HG03175 (cell line): Measurements from ENCODE around the gene GALNT11.

Source experiments
- ATAC-seq: cut with Tn5 transposase; IDR thresholded peaks from one replicate; pipeline ENCODE4 v1.9.1; 2021; ENCODE audit warnings: mild to moderate bottlenecking, moderate library complexity; ENCODE audit not compliant: unreplicated experiment

Gene GALNT11

GRCh38 chr7:152144557-152145245 is 119.2 kb downstream of the GALNT11 start:
- ATAC-seq: no peak

GRCh38 chr7:152145853-152146466 is 120.5 kb downstream of the GALNT11 start:
- no peak for ATAC-seq

GRCh38 chr7:152148706-152149105 is 123.2 kb downstream of the GALNT11 start:
- no peak for ATAC-seq

- ATAC-seq: no peak
Observed at GRCh38 chr7:152149363-152149762, 123.9 kb downstream of the GALNT11 start.

GRCh38 chr7:152152267-152152666 is 126.8 kb downstream of the GALNT11 start:
- ATAC-seq: no peak

- peak; percentile 96 for ATAC-seq
Observed at GRCh38 chr7:152158801-152159587, 133.5 kb downstream of the GALNT11 start.

GRCh38 chr7:152161171-152161570 is 135.7 kb downstream of the GALNT11 start:
- no peak for ATAC-seq

- no peak for ATAC-seq
Observed at GRCh38 chr7:152162287-152162686, 136.8 kb downstream of the GALNT11 start.
